ENCODE data around the gene TMEM126B.

DNA sequence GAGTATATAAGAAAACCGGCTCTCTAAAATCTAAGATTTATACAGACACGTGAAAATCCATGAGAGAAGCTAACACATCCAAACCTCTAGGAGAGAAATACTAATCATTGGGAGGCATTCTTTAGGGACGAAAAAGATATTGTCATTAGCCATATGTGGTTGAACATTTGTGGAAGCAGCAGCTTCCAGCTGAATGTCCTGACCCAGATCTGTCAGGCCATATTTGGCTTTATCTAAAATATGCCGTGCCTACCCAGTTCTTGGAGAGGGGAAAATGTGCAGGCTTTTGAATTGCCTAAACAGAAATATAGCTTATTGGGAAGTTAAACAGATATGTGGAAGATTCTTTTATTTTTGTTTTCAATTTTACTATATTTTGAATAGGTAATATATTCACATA, 51.2 kb downstream of the TMEM126B start:
- TF ChIP-seq, protein P1, sequence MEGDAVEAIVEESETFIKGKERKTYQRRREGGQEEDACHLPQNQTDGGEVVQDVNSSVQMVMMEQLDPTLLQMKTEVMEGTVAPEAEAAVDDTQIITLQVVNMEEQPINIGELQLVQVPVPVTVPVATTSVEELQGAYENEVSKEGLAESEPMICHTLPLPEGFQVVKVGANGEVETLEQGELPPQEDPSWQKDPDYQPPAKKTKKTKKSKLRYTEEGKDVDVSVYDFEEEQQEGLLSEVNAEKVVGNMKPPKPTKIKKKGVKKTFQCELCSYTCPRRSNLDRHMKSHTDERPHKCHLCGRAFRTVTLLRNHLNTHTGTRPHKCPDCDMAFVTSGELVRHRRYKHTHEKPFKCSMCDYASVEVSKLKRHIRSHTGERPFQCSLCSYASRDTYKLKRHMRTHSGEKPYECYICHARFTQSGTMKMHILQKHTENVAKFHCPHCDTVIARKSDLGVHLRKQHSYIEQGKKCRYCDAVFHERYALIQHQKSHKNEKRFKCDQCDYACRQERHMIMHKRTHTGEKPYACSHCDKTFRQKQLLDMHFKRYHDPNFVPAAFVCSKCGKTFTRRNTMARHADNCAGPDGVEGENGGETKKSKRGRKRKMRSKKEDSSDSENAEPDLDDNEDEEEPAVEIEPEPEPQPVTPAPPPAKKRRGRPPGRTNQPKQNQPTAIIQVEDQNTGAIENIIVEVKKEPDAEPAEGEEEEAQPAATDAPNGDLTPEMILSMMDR (IDR thresholded peaks at IDR 0.05), result no peak
- no peak for TF ChIP-seq POLR2A (IDR thresholded peaks at IDR 0.05)
